Liver (tissue), 9 donors: Measurements from ENCODE around the gene ZNF775. TPM values are rescaled to one million over a fixed set of nuclear protein-coding genes. Genes with fewer than 3 reads are reported as not detected.

Experiments
- DNase-seq: peaks from one replicate; pipeline ENCODE4 v3.0.0-alpha.2; 2017; ENCODE audit warnings: low spot score
- H3K27ac ChIP-seq, 2 donors: one replicate each; pipeline ENCODE4 v1.7.0; 2013; ENCODE audit warnings: inconsistent platforms in 2 of 2, low read length in 2 of 2, control low read depth in 1 of 2, low read depth in 1 of 2, mild to moderate bottlenecking in 1 of 2
- H3K27me3 ChIP-seq, 4 donors: one replicate each; pipeline versions ENCODE4 v1.6.1 to v1.7.0; 2013; ENCODE audit warnings: low read length in 3 of 4, inconsistent platforms in 1 of 4, mild to moderate bottlenecking in 1 of 4, moderate library complexity in 1 of 4; ENCODE audit not compliant: control insufficient read depth in 4 of 4, insufficient read depth in 4 of 4
- H3K36me3 ChIP-seq, 4 donors: one replicate each; pipeline versions ENCODE4 v1.6.1 to v1.7.0; 2013; ENCODE audit warnings: low read length in 3 of 4, mild to moderate bottlenecking in 3 of 4, low read depth in 1 of 4, moderate library complexity in 1 of 4; ENCODE audit not compliant: control insufficient read depth in 4 of 4, insufficient read depth in 3 of 4
- H3K4me1 ChIP-seq, 4 donors: one replicate each; pipeline versions ENCODE4 v1.6.1 to v1.7.0; 2013; ENCODE audit warnings: low read length in 3 of 4, mild to moderate bottlenecking in 3 of 4, moderate library complexity in 1 of 4; ENCODE audit not compliant: control insufficient read depth in 4 of 4, insufficient read depth in 4 of 4
- H3K4me3 ChIP-seq, 3 donors: one replicate each; pipeline versions ENCODE4 v1.6.1 to v1.7.0; 2013; ENCODE audit warnings: low read length in 3 of 3, control low read depth in 1 of 3, low read depth in 1 of 3, mild to moderate bottlenecking in 1 of 3
- H3K9ac ChIP-seq, 2 donors: one replicate each; pipeline ENCODE4 v1.7.0; 2013; ENCODE audit warnings: low read length in 2 of 2, mild to moderate bottlenecking in 2 of 2, moderate library complexity in 2 of 2, control low read depth in 1 of 2, low read depth in 1 of 2
- H3K9me3 ChIP-seq, 4 donors: one replicate each; pipeline versions ENCODE4 v1.6.1 to v1.7.0; 2013; ENCODE audit warnings: low read length in 3 of 4; ENCODE audit not compliant: control insufficient read depth in 4 of 4
- CTCF ChIP-seq: fragments of 150-350 bp; IDR thresholded peaks from 2 replicates; pipeline ENCODE4 v1.5.1; 2017; ENCODE audit warnings: improper control_type of control experiment, low read depth, low read length; ENCODE audit not compliant: missing input control
- EGR1 ChIP-seq, 2 donors: IDR thresholded peaks; 2 replicates each; pipeline ENCODE4 v1.6.1; 2016 to 2018; ENCODE audit warnings: antibody characterized with exemption in 2 of 2, low read depth in 2 of 2
- FOXA1 ChIP-seq: IDR thresholded peaks from 2 replicates; pipeline ENCODE4 v1.6.1; 2016; ENCODE audit warnings: antibody characterized with exemption
- GABPA ChIP-seq, 2 donors: IDR thresholded peaks in 1 of 2; conservative IDR thresholded peaks in 1 of 2; 2 replicates each; pipeline ENCODE4 v1.6.1; 2016; ENCODE audit warnings: antibody characterized with exemption in 2 of 2, mild to moderate bottlenecking in 1 of 2, moderate library complexity in 1 of 2
- HNF4A ChIP-seq, 2 donors: conservative IDR thresholded peaks; 2 replicates each; pipeline ENCODE4 v1.6.1; 2016; ENCODE audit warnings: antibody characterized with exemption in 2 of 2, mild to moderate bottlenecking in 2 of 2
- JUND ChIP-seq, 2 donors: IDR thresholded peaks; 2 replicates each; pipeline ENCODE4 v1.6.1; 2016; ENCODE audit warnings: antibody characterized with exemption in 2 of 2
- MAX ChIP-seq: IDR thresholded peaks from 2 replicates; pipeline ENCODE4 v1.6.1; 2016; ENCODE audit warnings: antibody characterized with exemption
- NR2F2 ChIP-seq: IDR thresholded peaks from 2 replicates; pipeline ENCODE4 v1.6.1; 2016; ENCODE audit warnings: antibody characterized with exemption
- RAD21 ChIP-seq, 2 donors: IDR thresholded peaks; 2 replicates each; pipeline ENCODE4 v1.6.1; 2016; ENCODE audit warnings: antibody characterized with exemption in 2 of 2, mild to moderate bottlenecking in 2 of 2
- REST ChIP-seq: IDR thresholded peaks from 2 replicates; pipeline ENCODE4 v1.6.1; 2016; ENCODE audit warnings: antibody characterized with exemption, mild to moderate bottlenecking
- RXRA ChIP-seq, 2 donors: IDR thresholded peaks; 2 replicates each; pipeline ENCODE4 v1.6.1; 2017 to 2018; ENCODE audit warnings: antibody characterized with exemption in 2 of 2, mild to moderate bottlenecking in 1 of 2
- TAF1 ChIP-seq: conservative IDR thresholded peaks from 2 replicates; pipeline ENCODE4 v1.6.1; 2016; ENCODE audit warnings: antibody characterized with exemption, mild to moderate bottlenecking
- YY1 ChIP-seq: IDR thresholded peaks from 2 replicates; pipeline ENCODE4 v1.6.1; 2016; ENCODE audit warnings: antibody characterized with exemption, mild to moderate bottlenecking
- ZBTB33 ChIP-seq: IDR thresholded peaks from 2 replicates; pipeline ENCODE4 v1.6.1; 2016; ENCODE audit warnings: antibody characterized with exemption
- WGBS: extraction: QIAGEN DNeasy Blood & Tissue Kit; methylation state at CpG from one replicate; pipeline ENCODE4 v1.1.7; 2013; 5-methylcytosine and 5-hydroxymethylcytosine counted together
- polyA plus RNA-seq, 2 donors: library from polyadenylated mRNA; stranded (reverse) in 1 of 2; unstranded in 1 of 2; fragments of 200-250 nt in 1 of 2; fragments of >200 nt in 1 of 2; fragmentation: Nextera tagmentation in 1 of 2; extraction: Ambion mirVana in 1 of 2; gene quantifications; one replicate each; pipeline versions ENCODE4 v1.2.1 to v1.2.3, GENCODE V29; 2013 to 2015
- total RNA-seq, 2 donors: library from RNA; depleted of rRNA; stranded (reverse); fragments of >200 nt; gene quantifications; one replicate each; pipeline ENCODE4 v1.2.3, GENCODE V29; 2014
- TF ChIP-seq, protein P1 (sequence below): IDR thresholded peaks from 2 replicates; pipeline ENCODE4 v1.6.1; 2016; ENCODE audit warnings: antibody characterized with exemption
- donor health status: healthy.
- donor health status: healthy.
- donor health status: healthy.
- donor health status: healthy.
- donor health status: healthy.

The ZNF775 gene
- total and polyA plus RNA-seq, 4 donors = 0.08 to 3.1 (median 0.52) TPM

DNA sequence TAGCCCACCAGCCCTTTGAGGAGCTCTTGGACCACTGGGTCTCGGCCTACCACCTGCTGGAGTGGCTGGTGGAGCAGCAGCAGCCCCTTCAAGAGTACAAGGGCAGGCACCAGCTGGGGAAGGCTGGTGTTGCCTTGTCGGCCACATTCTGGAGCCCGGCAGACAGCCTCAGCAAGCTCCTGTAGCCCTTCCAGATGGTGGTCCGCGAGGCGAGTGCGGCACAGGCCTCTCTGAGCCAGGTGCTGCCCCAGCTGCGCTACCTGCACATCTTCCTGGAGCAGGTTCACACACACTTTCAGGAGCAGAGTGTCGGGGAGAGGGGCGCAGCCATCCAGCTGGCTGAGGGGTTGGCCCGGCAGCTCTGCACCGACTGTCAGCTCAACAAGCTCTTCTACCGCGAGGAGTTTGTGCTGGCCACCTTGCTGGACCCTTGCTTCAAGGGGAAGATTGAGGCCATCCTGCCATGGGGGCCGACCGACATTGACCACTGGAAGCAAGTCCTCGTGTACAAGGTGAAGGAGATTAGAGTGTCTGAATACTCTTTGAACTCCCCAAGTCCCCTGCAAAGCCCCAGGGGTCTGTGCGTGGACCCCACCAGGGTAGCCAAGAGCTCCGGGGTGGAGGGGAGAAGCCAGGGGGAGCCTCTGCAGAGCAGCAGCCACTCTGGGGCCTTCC is 48.8 kb upstream of the ZNF775 start:
- no peak for DNase-seq
- Histone ChIP-seq H3K4me1 (peaks cover 0 to 15% (median 8%) of the 10 kb centered on the region in 4 donors), H3K27ac (no peak overlapping the region), H3K27me3 (no peaks in the 10 kb centered on the region), H3K9me3 (no peaks in the 10 kb centered on the region), H3K4me3 (no peak overlapping the region), H3K9ac (no peak overlapping the region), H3K36me3 (peaks cover 2 to 40% (median 18%) of the 10 kb centered on the region in 4 donors)
- WGBS = 96% methylated on average over 19 of the region's 19 CpGs
- TF ChIP-seq RAD21 (IDR thresholded peaks at IDR 0.05) (no peak), FOXA1 (no peak), ZBTB33 (no peak), MAX (no peak), CTCF (no peak), HNF4A (conservative IDR thresholded peaks at IDR 0.05) (no peak), YY1 (no peak), TAF1 (no peak), GABPA (IDR thresholded peaks at IDR 0.05 in 1 of 2, conservative IDR thresholded peaks at IDR 0.05 in 1 of 2) (no peak), RXRA (IDR thresholded peaks at IDR 0.05) (no peak), JUND (IDR thresholded peaks at IDR 0.05) (no peak), REST (no peak), NR2F2 (no peak), EGR1 (IDR thresholded peaks at IDR 0.05; ENCODE audit: low read depth in 2 of 2) (no peak)
- TF ChIP-seq, protein P1, sequence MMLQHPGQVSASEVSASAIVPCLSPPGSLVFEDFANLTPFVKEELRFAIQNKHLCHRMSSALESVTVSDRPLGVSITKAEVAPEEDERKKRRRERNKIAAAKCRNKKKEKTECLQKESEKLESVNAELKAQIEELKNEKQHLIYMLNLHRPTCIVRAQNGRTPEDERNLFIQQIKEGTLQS = no peak
